DND-41 (cell line): Measurements from ENCODE around the gene ZSCAN5A.
"Not testable (repeated sequence)": the region's sequence is repeated elsewhere in the genome, so short reads cannot be mapped to it uniquely, and the experiment has no call there.

Experiments
- ATAC-seq: fragments of 200-7000 bp; cut with Tn5 transposase; 3 replicates; pipeline ENCODE4 v1.9.1; 2021; ENCODE audit warnings: low read depth; ENCODE audit not compliant: insufficient read depth
- DNase-seq: peaks from one replicate; pipeline ENCODE4 v3.0.0-alpha.2; 2020
- H2AFZ ChIP-seq: 2 replicates; pipeline ENCODE4 v1.6.0; 2012; ENCODE audit warnings: low read depth, low read length
- H3K27ac ChIP-seq: 2 replicates; pipeline ENCODE4 v1.5.1; 2012; ENCODE audit warnings: low read length, inconsistent platforms
- H3K27me3 ChIP-seq: fragments of 200-600 bp; sonication (generic); 2 replicates; pipeline ENCODE4 v1.6.0; 2012; ENCODE audit warnings: low read length, mild to moderate bottlenecking, inconsistent platforms; ENCODE audit not compliant: insufficient read depth, poor library complexity
- H3K36me3 ChIP-seq: 2 replicates; pipeline ENCODE4 v1.5.1; 2012; ENCODE audit warnings: low read length, inconsistent platforms; ENCODE audit not compliant: insufficient read depth
- H3K4me1 ChIP-seq: 2 replicates; pipeline ENCODE4 v1.5.1; 2012; ENCODE audit warnings: mild to moderate bottlenecking, low read length; ENCODE audit not compliant: insufficient read depth
- H3K4me2 ChIP-seq: 2 replicates; pipeline ENCODE4 v1.6.0; 2012; ENCODE audit warnings: mild to moderate bottlenecking, moderate library complexity, low read length, inconsistent platforms; ENCODE audit not compliant: insufficient read depth
- H3K4me3 ChIP-seq, 2 experiments: fragments of 200-600 bp in 1 of 2; shearing (Covaris generic) in 1 of 2; 2 replicates each; pipeline ENCODE4 v1.5.1; 2012 to 2016; ENCODE audit warnings: inconsistent platforms in 2 of 2, low read length in 2 of 2, mild to moderate bottlenecking in 2 of 2, low read depth in 1 of 2, moderate library complexity in 1 of 2
- H3K79me2 ChIP-seq: 2 replicates; pipeline ENCODE4 v1.6.0; 2012; ENCODE audit warnings: low read length, inconsistent platforms; ENCODE audit not compliant: insufficient read depth
- H3K9ac ChIP-seq: 2 replicates; pipeline ENCODE4 v1.6.0; 2012; ENCODE audit warnings: low read depth, mild to moderate bottlenecking, inconsistent platforms, low read length, moderate library complexity
- H3K9me3 ChIP-seq: 2 replicates; pipeline ENCODE4 v1.5.1; 2012; ENCODE audit warnings: low read length, moderate library complexity, mild to moderate bottlenecking, inconsistent platforms; ENCODE audit not compliant: insufficient read depth, severe bottlenecking
- H4K20me1 ChIP-seq: 2 replicates; pipeline ENCODE4 v1.6.0; 2012; ENCODE audit warnings: low read length; ENCODE audit not compliant: insufficient read depth
- EZH2 ChIP-seq: IDR thresholded peaks from 3 replicates; pipeline ENCODE4 v1.6.1; 2012; ENCODE audit warnings: borderline replicate concordance, low read depth, mild to moderate bottlenecking, moderate library complexity, low read length, inconsistent platforms; ENCODE audit not compliant: severe bottlenecking
- TF ChIP-seq, protein P1 (sequence below): IDR thresholded peaks from 2 replicates; pipeline ENCODE4 v1.5.1; 2012; ENCODE audit warnings: borderline replicate concordance, low read length, moderate library complexity, mild to moderate bottlenecking; ENCODE audit not compliant: poor library complexity, severe bottlenecking; ENCODE audit errors: extremely low read depth

The ZSCAN5A gene

DNA sequence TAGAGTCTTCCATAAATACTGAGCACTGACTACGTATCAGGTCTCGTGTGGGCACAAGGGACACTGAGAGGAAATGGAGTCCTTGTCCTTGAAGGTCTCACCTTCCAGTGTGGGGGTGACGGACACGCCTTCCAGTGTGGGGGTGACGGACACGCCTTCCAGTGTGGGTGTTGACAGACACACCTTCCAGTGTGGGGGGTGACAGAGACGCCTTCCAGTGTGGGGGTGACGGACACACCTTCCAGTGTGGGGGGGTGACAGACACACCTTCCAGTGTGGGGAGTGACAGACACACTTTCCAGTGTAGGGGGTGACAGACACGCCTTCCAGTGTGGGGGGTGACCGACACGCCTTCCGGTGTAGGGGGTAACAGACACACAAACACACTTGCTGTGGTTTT is 56.4 kb downstream of the ZSCAN5A start:
- no peaks in the 10 kb centered on the region for H3K27me3 ChIP-seq
- H3K79me2 ChIP-seq, result no peaks in the 10 kb centered on the region
- no peak overlapping the region for H3K4me2 ChIP-seq
- no peak overlapping the region for H3K27ac ChIP-seq
- H3K9ac ChIP-seq, result no peak overlapping the region
- H3K4me3 ChIP-seq, result no peak overlapping the region
- H2AFZ ChIP-seq, result no peak overlapping the region
- DNase-seq (no peak), ATAC-seq (no peak)
- H3K4me1 ChIP-seq, result no peaks in the 10 kb centered on the region
- no peaks in the 10 kb centered on the region for H4K20me1 ChIP-seq
- H3K36me3 ChIP-seq, result no peaks in the 10 kb centered on the region
- TF ChIP-seq, protein P1, sequence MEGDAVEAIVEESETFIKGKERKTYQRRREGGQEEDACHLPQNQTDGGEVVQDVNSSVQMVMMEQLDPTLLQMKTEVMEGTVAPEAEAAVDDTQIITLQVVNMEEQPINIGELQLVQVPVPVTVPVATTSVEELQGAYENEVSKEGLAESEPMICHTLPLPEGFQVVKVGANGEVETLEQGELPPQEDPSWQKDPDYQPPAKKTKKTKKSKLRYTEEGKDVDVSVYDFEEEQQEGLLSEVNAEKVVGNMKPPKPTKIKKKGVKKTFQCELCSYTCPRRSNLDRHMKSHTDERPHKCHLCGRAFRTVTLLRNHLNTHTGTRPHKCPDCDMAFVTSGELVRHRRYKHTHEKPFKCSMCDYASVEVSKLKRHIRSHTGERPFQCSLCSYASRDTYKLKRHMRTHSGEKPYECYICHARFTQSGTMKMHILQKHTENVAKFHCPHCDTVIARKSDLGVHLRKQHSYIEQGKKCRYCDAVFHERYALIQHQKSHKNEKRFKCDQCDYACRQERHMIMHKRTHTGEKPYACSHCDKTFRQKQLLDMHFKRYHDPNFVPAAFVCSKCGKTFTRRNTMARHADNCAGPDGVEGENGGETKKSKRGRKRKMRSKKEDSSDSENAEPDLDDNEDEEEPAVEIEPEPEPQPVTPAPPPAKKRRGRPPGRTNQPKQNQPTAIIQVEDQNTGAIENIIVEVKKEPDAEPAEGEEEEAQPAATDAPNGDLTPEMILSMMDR, result no peak
- no peak for TF ChIP-seq EZH2
- H3K9me3 ChIP-seq, result no peaks in the 10 kb centered on the region

DNA sequence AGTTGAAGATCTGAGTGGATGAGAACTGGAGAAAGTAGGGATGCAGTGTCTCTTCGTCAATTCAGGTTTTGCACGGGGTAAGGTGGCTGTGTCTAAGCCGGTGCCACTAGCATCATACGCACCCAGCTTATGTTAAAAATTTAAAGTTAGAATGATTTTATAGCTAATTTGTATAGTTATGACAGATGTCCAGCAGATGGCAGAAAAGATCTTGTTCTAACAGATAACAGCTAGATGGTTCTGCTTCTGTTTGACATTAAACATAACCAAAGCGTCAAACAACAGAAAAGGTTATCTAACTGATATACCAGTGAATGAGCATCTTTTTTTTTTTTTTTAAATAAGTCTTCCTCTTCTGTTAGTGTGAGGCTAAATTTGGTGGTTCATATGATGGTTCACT is 60.9 kb downstream of the ZSCAN5A start:
- H3K9ac ChIP-seq, result no peak overlapping the region
- no peaks in the 10 kb centered on the region for H4K20me1 ChIP-seq
- TF ChIP-seq EZH2, result no peak
- TF ChIP-seq, protein P1, result peak; percentile 62
- no peaks in the 10 kb centered on the region for H3K27me3 ChIP-seq
- ATAC-seq (no peak; the same call in 2 of the 3 replicates), DNase-seq (no peak)
- H3K4me2 ChIP-seq, result no peak overlapping the region
- H3K4me1 ChIP-seq, result no peaks in the 10 kb centered on the region
- H3K27ac ChIP-seq, result no peak overlapping the region
- no peaks in the 10 kb centered on the region for H3K79me2 ChIP-seq
- no peak overlapping the region for H2AFZ ChIP-seq
- no peaks in the 10 kb centered on the region for H3K9me3 ChIP-seq
- no peak overlapping the region for H3K4me3 ChIP-seq
- H3K36me3 ChIP-seq, result no peaks in the 10 kb centered on the region

DNA sequence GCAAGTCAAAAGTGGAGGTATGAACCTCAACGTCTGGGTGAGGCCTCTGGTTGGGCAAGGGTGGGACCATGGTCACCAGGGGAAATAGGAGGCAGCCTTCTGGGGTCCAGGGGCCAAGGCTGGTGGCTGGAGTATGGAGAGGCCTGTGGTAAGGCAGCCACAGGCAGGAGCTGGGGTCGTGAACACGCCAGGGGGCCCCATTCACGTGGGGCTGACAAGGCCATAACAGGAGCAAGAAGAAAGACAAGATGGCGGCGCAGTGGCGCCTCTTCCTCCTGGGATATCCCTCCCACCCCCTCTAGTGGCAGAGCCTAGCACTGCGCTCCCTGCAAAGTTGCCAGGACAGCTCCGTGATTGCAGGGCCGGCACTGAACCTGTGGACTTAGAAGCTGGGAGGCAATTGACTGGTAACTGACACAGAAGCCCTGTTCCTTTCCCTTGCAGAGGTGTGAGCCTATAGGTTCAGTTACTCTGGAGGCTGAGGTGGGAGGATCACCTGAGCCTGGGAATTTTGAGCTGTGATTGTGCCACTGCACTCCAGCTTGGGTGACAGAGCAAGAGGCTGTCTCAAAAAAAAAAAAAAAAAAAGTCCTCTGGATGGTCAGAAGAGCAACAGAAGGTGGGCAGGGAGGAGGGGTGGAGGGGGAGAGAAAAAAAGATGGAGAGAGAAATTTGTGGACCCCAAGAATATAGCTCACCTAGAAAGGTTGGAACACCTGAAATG is 61.8 kb downstream of the ZSCAN5A start:
- Histone ChIP-seq H3K27me3 (no peaks in the 10 kb centered on the region), H4K20me1 (no peaks in the 10 kb centered on the region), H3K4me1 (no peaks in the 10 kb centered on the region), H2AFZ (peak overlapping the region; percentile 30; the same call in 1 of the 2 replicates), H3K27ac (no peak overlapping the region), H3K4me2 (no peak overlapping the region), H3K79me2 (no peaks in the 10 kb centered on the region), H3K9ac (no peak overlapping the region), H3K9me3 (no peaks in the 10 kb centered on the region), H3K36me3 (no peaks in the 10 kb centered on the region), H3K4me3 (no peak overlapping the region)
- TF ChIP-seq EZH2, result no peak
- TF ChIP-seq, protein P1, result peak; percentile 87
- DNase-seq, result peak; percentile 71
- ATAC-seq, result peak; percentile 60; the same call in 2 of the 3 replicates

DNA sequence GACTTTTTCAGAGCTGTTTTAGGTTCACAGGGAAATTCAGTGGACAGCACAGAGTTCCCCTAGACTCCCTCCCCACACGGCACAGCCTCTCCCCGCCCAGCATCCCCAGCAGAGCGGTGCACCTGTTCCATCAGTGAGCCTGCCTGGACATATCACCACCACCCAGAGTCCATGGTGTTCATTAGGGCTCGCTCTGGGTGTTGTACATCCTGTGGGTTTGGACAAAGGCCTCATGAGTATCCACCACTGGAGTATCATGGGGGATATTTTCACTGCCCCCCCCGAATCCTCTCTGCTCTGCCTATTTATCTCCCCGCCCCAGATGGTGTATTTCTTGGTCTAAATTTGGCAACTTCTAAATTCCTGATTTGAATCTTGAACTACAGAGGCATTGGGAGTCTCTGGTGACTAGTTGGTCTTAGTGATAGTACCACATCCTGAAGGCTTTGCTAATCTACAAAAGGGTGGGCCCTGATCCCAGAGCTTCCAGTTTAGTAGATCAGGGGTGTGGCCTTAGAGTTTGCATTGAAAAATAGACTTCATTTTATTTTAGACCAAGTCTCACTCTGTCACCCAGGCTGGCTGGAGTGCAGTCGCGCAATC is 65.8 kb downstream of the ZSCAN5A start:
- H3K4me3 ChIP-seq, H3K79me2 ChIP-seq, ATAC-seq: not testable (repeated sequence)

DNA sequence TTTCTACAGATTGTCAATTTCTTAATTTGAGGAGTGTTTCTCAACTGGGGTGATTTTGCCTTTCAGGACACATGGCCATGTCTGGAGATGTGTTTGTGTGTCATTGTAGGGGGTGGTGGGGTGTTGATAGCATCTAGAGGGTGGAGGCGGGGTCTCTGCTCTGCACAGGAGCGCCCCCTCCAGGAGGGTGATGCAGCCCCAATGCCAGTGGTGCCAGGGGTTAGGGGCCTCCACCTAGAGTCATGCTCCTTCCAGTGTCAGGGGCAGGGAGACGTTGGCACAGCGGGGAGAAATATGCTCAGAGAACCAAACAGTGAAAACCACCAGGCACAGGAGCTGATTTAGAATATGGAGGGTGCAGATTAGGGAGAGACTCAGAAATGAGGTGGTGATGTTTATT is 68.9 kb downstream of the ZSCAN5A start:
- not testable (repeated sequence) for H3K4me1 ChIP-seq, H4K20me1 ChIP-seq, H3K79me2 ChIP-seq, ATAC-seq, H3K9me3 ChIP-seq, H3K4me2 ChIP-seq, DNase-seq, H3K9ac ChIP-seq, H2AFZ ChIP-seq, H3K36me3 ChIP-seq, H3K27me3 ChIP-seq, H3K4me3 ChIP-seq, H3K27ac ChIP-seq

More for the DNA sequence above, 65.8 kb downstream of the ZSCAN5A start:
- not testable (repeated sequence) for DNase-seq, H3K9me3 ChIP-seq, H3K9ac ChIP-seq, H3K27ac ChIP-seq, H2AFZ ChIP-seq, H3K36me3 ChIP-seq, H3K4me2 ChIP-seq, H3K27me3 ChIP-seq, H4K20me1 ChIP-seq, H3K4me1 ChIP-seq
